A673 (cell line): ENCODE results near the gene RCHY1. TPM values are rescaled to one million over a fixed set of nuclear protein-coding genes. Genes with fewer than 3 reads are reported as not detected.
"Not testable (repeated sequence)": the region's sequence is repeated elsewhere in the genome, so short reads cannot be mapped to it uniquely, and the experiment has no call there.

Source experiments
- BruUV-seq: library from RNA; stranded (reverse); fragments of 400-500 nt; replicated peaks from 2 replicates; lab custom pipeline; 2021; lab: Mats Ljungman, UMichigan
- CTCF ChIA-PET: fragments of 300-600 bp; sonication (Branson Sonifier 250); formaldehyde crosslinking; loops from one replicate; lab custom pipeline; 2022; ENCODE audit warnings: antibody characterized with exemption; lab: Charles Lee
- POLR2A ChIA-PET: fragments of 300-600 bp; sonication (Branson Sonifier 250); formaldehyde crosslinking; loops from one replicate; lab custom pipeline; 2022; ENCODE audit warnings: antibody characterized with exemption; ENCODE audit not compliant: low non-redundant PET; lab: Charles Lee
- DNase-seq: peaks from one replicate; pipeline ENCODE4 v3.0.0-alpha.2; 2015; ENCODE audit warnings: low spot score
- H3K27ac ChIP-seq: fragments of 200-600 bp; sonication (generic); 2 replicates; pipeline ENCODE4 v1.5.1; 2016; ENCODE audit warnings: mixed run types, low read depth, mild to moderate bottlenecking, mixed read lengths, antibody characterized with exemption, low read length; ENCODE audit not compliant: poor library complexity, severe bottlenecking
- H3K27me3 ChIP-seq: fragments of 200-600 bp; sonication (generic); replicated peaks from 2 replicates; pipeline ENCODE4 v1.6.1; 2017; ENCODE audit warnings: mixed run types, low read depth, mild to moderate bottlenecking, mixed read lengths, antibody characterized with exemption, low read length; ENCODE audit not compliant: insufficient read depth, poor library complexity
- H3K36me3 ChIP-seq: fragments of 200-600 bp; sonication (generic); 2 replicates; pipeline ENCODE4 v1.6.1; 2016; ENCODE audit warnings: mixed run types, mild to moderate bottlenecking, mixed read lengths, antibody characterized with exemption, low read length; ENCODE audit not compliant: insufficient read depth, poor library complexity, severe bottlenecking
- H3K4me1 ChIP-seq: fragments of 200-600 bp; sonication (generic); 2 replicates; pipeline ENCODE4 v1.6.1; 2017; ENCODE audit warnings: mixed run types, mild to moderate bottlenecking, mixed read lengths, antibody characterized with exemption, low read length; ENCODE audit not compliant: insufficient read depth, poor library complexity, severe bottlenecking
- H3K4me3 ChIP-seq: fragments of 200-600 bp; sonication (generic); 2 replicates; pipeline ENCODE4 v1.5.1; 2016; ENCODE audit warnings: low read depth, mixed run types, mild to moderate bottlenecking, mixed read lengths, low read length; ENCODE audit not compliant: poor library complexity, severe bottlenecking
- H3K9me3 ChIP-seq: fragments of 200-600 bp; sonication (generic); 2 replicates; pipeline ENCODE4 v1.6.1; 2016; ENCODE audit warnings: mixed run types, low read depth, mild to moderate bottlenecking, mixed read lengths, antibody characterized with exemption, low read length; ENCODE audit not compliant: poor library complexity, severe bottlenecking
- CTCF ChIP-seq: fragments of 300-800, 200-600 bp; sonication (generic); conservative IDR thresholded peaks from 2 replicates; pipeline ENCODE4 v1.5.1; 2017; ENCODE audit warnings: low read depth, mild to moderate bottlenecking, antibody characterized with exemption, low read length, moderate library complexity, mixed read lengths
- EZH2 ChIP-seq: fragments of 200-600 bp; sonication (generic); IDR thresholded peaks from 2 replicates; pipeline ENCODE4 v1.6.1; 2017; ENCODE audit warnings: borderline replicate concordance, low read depth, mild to moderate bottlenecking, mixed read lengths, antibody characterized with exemption, low read length; ENCODE audit not compliant: poor library complexity, severe bottlenecking
- intact Hi-C: fragments of 100-400 bp; cut with micrococcal nuclease; formaldehyde crosslinking; loops from one replicate; pipeline ENCODE4 v1.10.0; 2022; ENCODE audit not compliant: unreplicated experiment
- total RNA-seq: library from RNA; stranded (reverse); gene quantifications from 2 replicates; pipeline ENCODE4 v1.2.3, GENCODE V29; 2021

RCHY1 gene
- total RNA-seq, 1 experiment from 2014 or later, result 36.0 TPM

GRCh38 chr4:75525086-75525485, 10.9 kb upstream of the RCHY1 start:
- no peaks in the 10 kb centered on the region for H3K4me1 ChIP-seq
- no peak for TF ChIP-seq EZH2
- no peak for TF ChIP-seq CTCF
- H3K4me3 ChIP-seq, result no peak overlapping the region
- CTCF ChIA-PET, result no interaction called here
- H3K27ac ChIP-seq, result no peak overlapping the region
- DNase-seq, result no peak
- H3K9me3 ChIP-seq, result no peaks in the 10 kb centered on the region
- H3K36me3 ChIP-seq, result peaks cover 4% of the 10 kb centered on the region
- POLR2A ChIA-PET, result no interaction called here
- no peaks in the 10 kb centered on the region for H3K27me3 ChIP-seq
- no TSS peak for BruUV-seq
- intact Hi-C loops, result no loop called here

DNA sequence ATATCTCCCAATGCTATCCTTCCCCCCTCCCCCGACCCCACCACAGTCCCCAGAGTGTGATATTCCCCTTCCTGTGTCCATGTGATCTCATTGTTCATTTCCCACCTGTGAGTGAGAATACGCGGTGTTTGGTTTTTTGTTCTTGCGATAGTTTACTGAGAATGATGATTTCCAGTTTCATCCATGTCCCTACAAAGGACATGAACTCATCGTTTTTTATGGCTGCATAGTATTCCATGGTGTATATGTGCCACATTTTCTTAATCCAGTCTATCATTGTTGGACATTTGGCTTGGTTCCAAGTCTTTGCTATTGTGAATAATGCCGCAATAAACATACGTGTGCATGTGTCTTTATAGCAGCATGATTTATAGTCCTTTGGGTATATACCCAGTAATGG, 5.2 kb upstream of the RCHY1 start:
- intact Hi-C loops, H3K36me3 ChIP-seq, H3K27me3 ChIP-seq, POLR2A ChIA-PET, CTCF ChIA-PET, BruUV-seq, H3K4me3 ChIP-seq, DNase-seq, H3K9me3 ChIP-seq, H3K27ac ChIP-seq: not testable (repeated sequence)
- H3K4me1 ChIP-seq, result peaks cover 10% of the 10 kb centered on the region

- CTCF ChIA-PET, result interaction anchor here (0.5 kb wide), 1 partner anchor 47 kb away, joined by 6 read pairs; no protein-coding TSS in a partner anchor
- Histone ChIP-seq H3K27me3 (no peaks in the 10 kb centered on the region), H3K9me3 (no peaks in the 10 kb centered on the region), H3K36me3 (peaks cover 3% of the 10 kb centered on the region), H3K4me1 (peaks cover 10% of the 10 kb centered on the region), H3K4me3 (no peak overlapping the region), H3K27ac (no peak overlapping the region)
- POLR2A ChIA-PET, result no interaction called here
- intact Hi-C loops, result no loop called here
- DNase-seq, result no peak
- no TSS peak for BruUV-seq
- TF ChIP-seq CTCF (no peak), EZH2 (no peak)
These were observed 1.9 kb upstream of the RCHY1 start for GRCh38 chr4:75516144-75516543.

GRCh38 chr4:75514949-75515612, 878 bp upstream of the RCHY1 start:
- TF ChIP-seq CTCF (no peak), EZH2 (no peak)
- ChIA-PET POLR2A (interaction anchor here (0.6 kb wide), 1 partner anchor 393 kb away, joined by 3 read pairs; no protein-coding TSS in a partner anchor), CTCF (no interaction called here)
- peaks cover 3% of the 10 kb centered on the region for H3K36me3 ChIP-seq
- no peak for DNase-seq
- intact Hi-C loops, result no loop called here
- no TSS peak for BruUV-seq
- peaks cover 10% of the 10 kb centered on the region for H3K4me1 ChIP-seq
- H3K27ac ChIP-seq, result peak overlapping the region; percentile 87
- peak overlapping the region; percentile 68 for H3K4me3 ChIP-seq
- H3K27me3 ChIP-seq, result no peaks in the 10 kb centered on the region
- H3K9me3 ChIP-seq, result no peaks in the 10 kb centered on the region
